GM12878 (cell line): ENCODE data around the gene IER5L. TPM values are rescaled to one million over a fixed set of nuclear protein-coding genes. Genes with fewer than 3 reads are reported as not detected.

Experiments used
- ATAC-seq: fragments of 200-7000 bp; cut with Tn5 transposase; 3 replicates; pipeline ENCODE4 v1.9.1; 2020; ENCODE audit warnings: mild to moderate bottlenecking, moderate library complexity
- BruUV-seq: library from RNA; stranded (reverse); fragments of 400-500 nt; replicated peaks from 2 replicates; lab custom pipeline; 2021; lab: Mats Ljungman, UMichigan
- CTCF ChIA-PET: fragments of 300-600 bp; sonication (Branson Sonifier 250); formaldehyde crosslinking; extraction: SDS; loops from one replicate; lab custom pipeline; 2021; ENCODE audit warnings: inconsistent platforms; lab: Yijun Ruan, JAX
- POLR2A ChIA-PET: fragments of 350-600 bp; formaldehyde crosslinking; extraction: SDS; loops from one replicate; lab custom pipeline; 2021; ENCODE audit warnings: inconsistent platforms; lab: Charles Lee
- RAD21 ChIA-PET: fragments of 300-600 bp; sonication (Branson Sonifier 250); formaldehyde crosslinking; loops from one replicate; lab custom pipeline; 2023; ENCODE audit warnings: antibody characterized with exemption; ENCODE audit not compliant: unreplicated experiment; lab: Charles Lee
- SMC1A ChIA-PET: fragments of 300-600 bp; sonication (Branson Sonifier 250); formaldehyde crosslinking; loops from one replicate; lab custom pipeline; 2023; ENCODE audit not compliant: unreplicated experiment, uncharacterized antibody; lab: Charles Lee
- DNase-seq: peaks from one replicate; pipeline ENCODE4 v3.0.0-alpha.2; 2011; ENCODE audit warnings: low read depth, low spot score
- FAIRE-seq: peaks from 3 replicates; lab custom pipeline; 2011; peaks lifted over from hg19 to GRCh38; lab: Jason Lieb, UNC
- H2AFZ ChIP-seq: 2 replicates; pipeline ENCODE4 v1.6.0; 2011; ENCODE audit warnings: low read depth, low read length, control low read depth; ENCODE audit not compliant: control insufficient read depth
- H3K27ac ChIP-seq: 2 replicates; pipeline ENCODE4 v1.5.1; 2011; ENCODE audit warnings: control low read depth; ENCODE audit not compliant: control insufficient read depth, insufficient read depth
- H3K27me3 ChIP-seq, 2 experiments: replicated peaks in 1 of 2; 2 replicates each; pipeline versions ENCODE4 v1.6.0 to v1.6.1; 2011; ENCODE audit warnings: low read length in 1 of 2; ENCODE audit not compliant: control insufficient read depth in 2 of 2, insufficient read depth in 2 of 2
- H3K36me3 ChIP-seq, 2 experiments: 2 replicates each; pipeline ENCODE4 v1.5.1; 2011; ENCODE audit warnings: low read length in 1 of 2; ENCODE audit not compliant: control insufficient read depth in 2 of 2, insufficient read depth in 2 of 2
- H3K4me1 ChIP-seq: 2 replicates; pipeline ENCODE4 v1.6.1; 2011; ENCODE audit warnings: mild to moderate bottlenecking, low read length, moderate library complexity, mixed read lengths; ENCODE audit not compliant: control insufficient read depth, insufficient read depth
- H3K4me2 ChIP-seq: 2 replicates; pipeline ENCODE4 v1.6.0; 2011; ENCODE audit warnings: control low read depth; ENCODE audit not compliant: control insufficient read depth, insufficient read depth
- H3K4me3 ChIP-seq: fragments of 200-600 bp; sonication (generic); 2 replicates; pipeline ENCODE4 v1.5.1; 2016
- H3K79me2 ChIP-seq: 2 replicates; pipeline ENCODE4 v1.6.0; 2011; ENCODE audit warnings: low read length; ENCODE audit not compliant: control insufficient read depth, insufficient read depth
- H3K9ac ChIP-seq: 2 replicates; pipeline ENCODE4 v1.8.0; 2011; ENCODE audit warnings: low read length, control low read depth, mixed read lengths; ENCODE audit not compliant: control insufficient read depth, insufficient read depth
- H3K9me3 ChIP-seq: replicated peaks from 3 replicates; pipeline ENCODE4 v1.5.1; 2011; ENCODE audit warnings: mild to moderate bottlenecking, low read length; ENCODE audit not compliant: control insufficient read depth, insufficient read depth
- H4K20me1 ChIP-seq: 2 replicates; pipeline ENCODE4 v1.6.0; 2011; ENCODE audit not compliant: control insufficient read depth, insufficient read depth
- E4F1 ChIP-seq: fragments of 450-650 bp; IDR thresholded peaks from 2 replicates; pipeline ENCODE4 v1.6.1; 2018; ENCODE audit warnings: borderline replicate concordance, mild to moderate bottlenecking; ENCODE audit not compliant: partially characterized antibody
- ZBTB33 ChIP-seq: fragments of 450-650 bp; IDR thresholded peaks from 2 replicates; pipeline ENCODE4 v1.6.1; 2017; ENCODE audit warnings: mild to moderate bottlenecking
- WGBS: methylation state at CpG from one replicate; pipeline ENCODE4 v1.1.6; 2016; ENCODE audit warnings: low lambda C conversion rate; ENCODE audit not compliant: insufficient replicate concordance, insufficient coverage; ENCODE audit errors: missing lambda C conversion rate; 5-methylcytosine and 5-hydroxymethylcytosine counted together
- in situ Hi-C: fragments of 300-500 bp; cut with MboI; formaldehyde crosslinking; loops from 9 replicates; pipeline ENCODE4 v1.14.3; 2018; ENCODE audit warnings: mixed read lengths
- intact Hi-C: fragments of 100-400 bp; cut with micrococcal nuclease; formaldehyde crosslinking; loops from one replicate; pipeline ENCODE4 v1.14.2; 2022; ENCODE audit not compliant: unreplicated experiment
- polyA plus RNA-seq, 11 experiments: library from polyadenylated mRNA; depleted of rRNA in 4 of 11; unstranded in 6 of 11; stranded (reverse) in 5 of 11; fragments of >200 nt; fragmentation: Nextera tagmentation in 4 of 11; fragmentation: Illumina TruSeq in 1 of 11; extraction: Ambion mirVana in 4 of 11; extraction: Trizol in 1 of 11; gene quantifications; 1 replicate in 1 of 11; 2 replicates in 10 of 11; pipeline versions ENCODE4 v1.2.1 to v1.2.3, GENCODE V29; 2011 to 2016; ENCODE audit warnings: inconsistent platforms in 2 of 11, missing spikeins in 2 of 11, low read depth in 1 of 11
- total RNA-seq, 4 experiments: library from RNA; depleted of rRNA in 3 of 4; stranded (reverse); fragments of >200 nt in 3 of 4; fragmentation: Illumina TruSeq in 1 of 4; extraction: Trizol in 1 of 4; gene quantifications; 2 replicates each; pipeline versions ENCODE4 v1.2.1 to v1.2.3, GENCODE V29; 2013 to 2021

Gene IER5L
- total and polyA plus RNA-seq, 10 of the 15 experiments (the other 5 are each of a cell fraction or from before 2014, with no cell fraction given), result 0.04 to 1.4 (median 0.17) TPM

GRCh38 chr9:129185991-129186390, 7.9 kb upstream of the IER5L start:
- CTCF ChIA-PET, result no interaction called here

More at GRCh38 chr9:129185991-129186390, 7.9 kb upstream of the IER5L start:
- Histone ChIP-seq H4K20me1 (no peaks in the 10 kb centered on the region), H3K27me3 (no peaks in the 10 kb centered on the region)
- POLR2A ChIA-PET, result no interaction called here
- FAIRE-seq, result no peak
- TF ChIP-seq ZBTB33 (no peak), E4F1 (no peak)
- TF ChIP-seq, all 136 proteins: peak for 0
- in situ Hi-C loops (no loop called here), intact Hi-C loops (no loop called here)
- Histone ChIP-seq H2AFZ (no peak overlapping the region), H3K4me3 (no peak overlapping the region), H3K79me2 (no peaks in the 10 kb centered on the region), H3K4me2 (no peak overlapping the region), H3K9ac (no peak overlapping the region), H3K36me3 (no peaks in the 10 kb centered on the region), H3K27ac (no peak overlapping the region), H3K4me1 (peaks cover 11% of the 10 kb centered on the region), H3K9me3 (no peaks in the 10 kb centered on the region; the same call in 2 of the 3 replicates)
- ATAC-seq (no peak), DNase-seq (no peak)
- WGBS, result 42% methylated on average over 10 of the region's 10 CpGs
- SMC1A ChIA-PET, result no interaction called here
- no TSS peak for BruUV-seq
- RAD21 ChIA-PET, result no interaction called here
